ENCODE measurements around the gene ITGA3. TPM values are rescaled to one million over a fixed set of nuclear protein-coding genes. Genes with fewer than 3 reads are reported as not detected.
A peak's percentile ranks its signal among the peaks of the same experiment; 100 is the strongest.

The ITGA3 gene
- total and polyA plus RNA-seq, 2 of the 13 experiments (the other 11 are each of a cell fraction or from before 2014, with no cell fraction given): 0.48 to 0.69 TPM

DNA sequence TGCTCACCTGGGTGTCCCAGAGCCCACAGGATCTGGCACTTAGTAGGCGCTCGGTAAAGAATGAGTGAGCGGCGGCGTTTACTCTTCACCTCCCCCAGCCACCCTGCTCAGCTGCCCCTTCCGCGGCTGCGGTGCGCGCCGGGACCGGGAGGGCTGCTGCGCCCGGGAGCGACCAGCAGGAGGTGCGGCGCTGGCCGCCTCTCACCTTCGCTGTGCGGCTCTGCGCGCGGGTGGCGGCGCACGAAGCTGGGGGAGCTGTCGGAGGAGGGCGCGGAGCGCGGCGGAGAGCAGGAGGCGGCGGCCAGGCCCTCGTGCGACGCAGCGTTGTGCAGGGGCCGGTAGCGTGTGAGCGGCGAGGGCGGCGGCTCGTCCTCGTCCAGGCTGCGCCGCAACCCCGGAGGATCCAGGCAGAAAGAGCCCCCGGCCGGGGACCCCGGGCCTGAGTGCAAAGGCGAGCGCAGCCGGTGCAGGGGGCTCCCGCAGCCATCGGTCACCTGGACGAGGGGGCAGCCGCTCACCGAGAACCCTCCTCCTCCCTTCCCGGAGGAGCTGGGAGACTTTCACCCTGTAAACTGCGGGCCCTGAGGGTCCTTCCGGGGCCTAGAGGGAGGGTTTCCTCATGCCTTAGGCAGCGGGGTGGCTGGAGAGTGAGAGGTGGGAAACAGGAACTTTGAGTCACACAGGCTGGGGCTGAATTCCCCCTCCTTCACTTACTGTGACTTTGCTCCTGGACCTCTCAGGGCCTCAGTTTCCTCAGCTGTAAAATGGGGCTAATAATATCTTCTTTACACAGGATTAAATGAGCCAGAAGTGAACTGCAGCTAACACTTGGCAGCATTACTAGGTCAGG, 61.5 kb downstream of the ITGA3 start (continued):
- TF ChIP-seq MAZ (IDR thresholded peaks at IDR 0.05; ENCODE audit: borderline replicate concordance, low read depth, low read length) (peak; percentile 56; the same call in 1 of the 2 replicates), MAZ (CRISPR knock-in tag; IDR thresholded peaks at IDR 0.05; ENCODE audit: low read depth) (peak; percentile 74; the same call in 1 of the 2 replicates), ZSCAN21 (CRISPR knock-in tag; IDR thresholded peaks at IDR 0.05; ENCODE audit: borderline replicate concordance) (0 out of 2 replicates have a peak, but pooled peaks have one; percentile 65), ZMAT3 (CRISPR knock-in tag; conservative IDR thresholded peaks at IDR 0.05) (no peak), FOXP1 (IDR thresholded peaks at IDR 0.05) (no peak), FOXP1 (CRISPR knock-in tag; IDR thresholded peaks at IDR 0.05) (no peak), RCOR2 (CRISPR knock-in tag; IDR thresholded peaks at IDR 0.05) (0 out of 2 replicates have a peak, but pooled peaks have one; percentile 15), AHR (CRISPR knock-in tag; IDR thresholded peaks at IDR 0.05) (no peak), ZFP37 (CRISPR knock-in tag; IDR thresholded peaks at IDR 0.05; ENCODE audit: borderline replicate concordance) (no peak), EP300 (IDR thresholded peaks at IDR 0.05; ENCODE audit: low read depth in 2 of 2, low read length in 2 of 2) (no peak), EP300 (CRISPR knock-in tag; IDR thresholded peaks at IDR 0.05; ENCODE audit: borderline replicate concordance) (no peak), RAD51 (IDR thresholded peaks at IDR 0.05; ENCODE audit: borderline replicate concordance) (no peak), ZBTB7A (CRISPR knock-in tag; IDR thresholded peaks at IDR 0.05) (no peak), ZNF607 (CRISPR knock-in tag; IDR thresholded peaks at IDR 0.05; ENCODE audit: borderline replicate concordance) (no peak), ZNF850 (CRISPR knock-in tag; conservative IDR thresholded peaks at IDR 0.05) (no peak), SPEN (CRISPR knock-in tag; IDR thresholded peaks at IDR 0.05; ENCODE audit: low read depth) (peak; percentile 58; the same call in 1 of the 2 replicates), KLF12 (CRISPR knock-in tag; IDR thresholded peaks at IDR 0.05; ENCODE audit: borderline replicate concordance) (no peak), BORCS8-MEF2B (CRISPR knock-in tag; IDR thresholded peaks at IDR 0.05) (0 out of 2 replicates have a peak, but pooled peaks have one; percentile 28), ZNF205 (CRISPR knock-in tag; IDR thresholded peaks at IDR 0.05) (0 out of 2 replicates have a peak, but pooled peaks have one; percentile 31), EHMT2 (IDR thresholded peaks at IDR 0.05; ENCODE audit: borderline replicate concordance, low read depth, low read length) (no peak), ATRX (CRISPR knock-in tag; IDR thresholded peaks at IDR 0.05; ENCODE audit: borderline replicate concordance) (no peak), ARHGAP35 (CRISPR knock-in tag; IDR thresholded peaks at IDR 0.05; ENCODE audit: borderline replicate concordance) (peak; percentile 67; the same call in 1 of the 2 replicates), ZBTB8A (CRISPR knock-in tag; IDR thresholded peaks at IDR 0.05; ENCODE audit: borderline replicate concordance, low read depth) (no peak)
- TF ChIP-seq, protein P1, sequence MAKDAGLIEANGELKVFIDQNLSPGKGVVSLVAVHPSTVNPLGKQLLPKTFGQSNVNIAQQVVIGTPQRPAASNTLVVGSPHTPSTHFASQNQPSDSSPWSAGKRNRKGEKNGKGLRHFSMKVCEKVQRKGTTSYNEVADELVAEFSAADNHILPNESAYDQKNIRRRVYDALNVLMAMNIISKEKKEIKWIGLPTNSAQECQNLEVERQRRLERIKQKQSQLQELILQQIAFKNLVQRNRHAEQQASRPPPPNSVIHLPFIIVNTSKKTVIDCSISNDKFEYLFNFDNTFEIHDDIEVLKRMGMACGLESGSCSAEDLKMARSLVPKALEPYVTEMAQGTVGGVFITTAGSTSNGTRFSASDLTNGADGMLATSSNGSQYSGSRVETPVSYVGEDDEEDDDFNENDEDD (CRISPR knock-in tag; IDR thresholded peaks at IDR 0.05; ENCODE audit: borderline replicate concordance): peak; percentile 70; the same call in 1 of the 2 replicates
- TF ChIP-seq, protein P2, sequence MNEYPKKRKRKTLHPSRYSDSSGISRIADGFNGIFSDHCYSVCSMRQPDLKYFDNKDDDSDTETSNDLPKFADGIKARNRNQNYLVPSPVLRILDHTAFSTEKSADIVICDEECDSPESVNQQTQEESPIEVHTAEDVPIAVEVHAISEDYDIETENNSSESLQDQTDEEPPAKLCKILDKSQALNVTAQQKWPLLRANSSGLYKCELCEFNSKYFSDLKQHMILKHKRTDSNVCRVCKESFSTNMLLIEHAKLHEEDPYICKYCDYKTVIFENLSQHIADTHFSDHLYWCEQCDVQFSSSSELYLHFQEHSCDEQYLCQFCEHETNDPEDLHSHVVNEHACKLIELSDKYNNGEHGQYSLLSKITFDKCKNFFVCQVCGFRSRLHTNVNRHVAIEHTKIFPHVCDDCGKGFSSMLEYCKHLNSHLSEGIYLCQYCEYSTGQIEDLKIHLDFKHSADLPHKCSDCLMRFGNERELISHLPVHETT (CRISPR knock-in tag; conservative IDR thresholded peaks at IDR 0.05): no peak
- TF ChIP-seq, protein P3, sequence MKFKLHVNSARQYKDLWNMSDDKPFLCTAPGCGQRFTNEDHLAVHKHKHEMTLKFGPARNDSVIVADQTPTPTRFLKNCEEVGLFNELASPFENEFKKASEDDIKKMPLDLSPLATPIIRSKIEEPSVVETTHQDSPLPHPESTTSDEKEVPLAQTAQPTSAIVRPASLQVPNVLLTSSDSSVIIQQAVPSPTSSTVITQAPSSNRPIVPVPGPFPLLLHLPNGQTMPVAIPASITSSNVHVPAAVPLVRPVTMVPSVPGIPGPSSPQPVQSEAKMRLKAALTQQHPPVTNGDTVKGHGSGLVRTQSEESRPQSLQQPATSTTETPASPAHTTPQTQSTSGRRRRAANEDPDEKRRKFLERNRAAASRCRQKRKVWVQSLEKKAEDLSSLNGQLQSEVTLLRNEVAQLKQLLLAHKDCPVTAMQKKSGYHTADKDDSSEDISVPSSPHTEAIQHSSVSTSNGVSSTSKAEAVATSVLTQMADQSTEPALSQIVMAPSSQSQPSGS (CRISPR knock-in tag; IDR thresholded peaks at IDR 0.05): no peak
